IMR-90 (cell line): ENCODE measurements around the gene PRRG2.

ENCODE experiments used
- CEBPB ChIP-seq: IDR thresholded peaks from 2 replicates; pipeline ENCODE4 v1.6.1; 2012; ENCODE audit warnings: low read depth, low read length, improper control_type of control experiment
- CTCF ChIP-seq: conservative IDR thresholded peaks from 2 replicates; pipeline ENCODE4 v1.5.1; 2012; ENCODE audit warnings: mild to moderate bottlenecking, low read depth, low read length, improper control_type of control experiment
- ELK1 ChIP-seq: fragments of 150-350 bp; IDR thresholded peaks from 2 replicates; pipeline ENCODE4 v1.6.1; 2016; ENCODE audit warnings: low read depth, mild to moderate bottlenecking, low read length, moderate library complexity, borderline replicate concordance
- MAFK ChIP-seq: IDR thresholded peaks from 2 replicates; pipeline ENCODE4 v1.6.1; 2012; ENCODE audit warnings: low read depth, low read length, improper control_type of control experiment
- MAZ ChIP-seq: IDR thresholded peaks from 2 replicates; pipeline ENCODE4 v1.6.1; 2012; ENCODE audit warnings: low read depth, mild to moderate bottlenecking, low read length, improper control_type of control experiment, moderate library complexity, borderline replicate concordance
- MXI1 ChIP-seq: IDR thresholded peaks from 2 replicates; pipeline ENCODE4 v1.6.1; 2012; ENCODE audit warnings: low read depth, mild to moderate bottlenecking, low read length, moderate library complexity, borderline replicate concordance
- POLR2A ChIP-seq: IDR thresholded peaks from 2 replicates; pipeline ENCODE4 v1.6.1; 2012; ENCODE audit warnings: mild to moderate bottlenecking, low read depth, low read length
- RAD21 ChIP-seq: IDR thresholded peaks from 2 replicates; pipeline ENCODE4 v1.6.1; 2012; ENCODE audit warnings: low read length, improper control_type of control experiment
- RCOR1 ChIP-seq: IDR thresholded peaks from 2 replicates; pipeline ENCODE4 v1.6.1; 2012; ENCODE audit warnings: mild to moderate bottlenecking, low read length, improper control_type of control experiment; ENCODE audit not compliant: insufficient replicate concordance
- RFX5 ChIP-seq: IDR thresholded peaks from 2 replicates; pipeline ENCODE4 v1.8.0; 2012; ENCODE audit warnings: low read depth, mild to moderate bottlenecking, low read length, moderate library complexity
- SMC3 ChIP-seq: fragments of 150-350 bp; IDR thresholded peaks from 2 replicates; pipeline ENCODE4 v1.6.1; 2016; ENCODE audit warnings: low read depth, mild to moderate bottlenecking, antibody characterized with exemption, low read length, moderate library complexity
- USF2 ChIP-seq: fragments of 150-350 bp; IDR thresholded peaks from 2 replicates; pipeline ENCODE4 v1.6.1; 2017; ENCODE audit warnings: mild to moderate bottlenecking, antibody characterized with exemption, low read length, low read depth

- no peak for TF ChIP-seq ELK1
- TF ChIP-seq CTCF = no peak
- TF ChIP-seq POLR2A = no peak
- no peak for TF ChIP-seq MAFK
- no peak for TF ChIP-seq RAD21
- TF ChIP-seq MAZ = no peak
- no peak for TF ChIP-seq MXI1
- TF ChIP-seq SMC3 = no peak
- TF ChIP-seq USF2 = no peak
- TF ChIP-seq CEBPB = no peak
- TF ChIP-seq RCOR1 = no peak
- no peak for TF ChIP-seq RFX5
Observed at GRCh38 chr19:49596954-49597702, 16.0 kb downstream of the PRRG2 start.
